Spleen (tissue), 7 donors: ENCODE data around the gene RHOT2.

Source experiments
- POLR2A ChIP-seq, 3 donors: fragments of 450-650 bp; IDR thresholded peaks; one replicate each; pipeline ENCODE4 v1.5.1; 2017; ENCODE audit warnings: antibody characterized with exemption in 3 of 3, mild to moderate bottlenecking in 1 of 3
- POLR2AphosphoS5 ChIP-seq, 3 donors: sonication (generic); formaldehyde crosslinking; IDR thresholded peaks; one replicate each; pipeline ENCODE4 v1.5.1; 2017; ENCODE audit warnings: antibody characterized with exemption in 3 of 3
- TF ChIP-seq, protein P1 (sequence below), 11 experiments: fragments of 200-600 bp in 7 of 11; fragments of 450-650 bp in 4 of 11; sonication (generic) in 4 of 11; IDR thresholded peaks in 8 of 11; conservative IDR thresholded peaks in 3 of 11; 1 replicate in 7 of 11; 2 replicates in 4 of 11; pipeline versions ENCODE4 v1.4.0 to v1.8.0; 2016 to 2021; ENCODE audit warnings: antibody characterized with exemption in 11 of 11, inconsistent platforms in 4 of 11, mild to moderate bottlenecking in 1 of 11
- donor health status: DM: no; HTN: no; CAD: no; lungs with moderate emphysema.
- donor health status: DM: no; HTN: no; CAD: no.
- donor health status: DM: no; HTN: no; CAD: no.

- TF ChIP-seq, protein P1, sequence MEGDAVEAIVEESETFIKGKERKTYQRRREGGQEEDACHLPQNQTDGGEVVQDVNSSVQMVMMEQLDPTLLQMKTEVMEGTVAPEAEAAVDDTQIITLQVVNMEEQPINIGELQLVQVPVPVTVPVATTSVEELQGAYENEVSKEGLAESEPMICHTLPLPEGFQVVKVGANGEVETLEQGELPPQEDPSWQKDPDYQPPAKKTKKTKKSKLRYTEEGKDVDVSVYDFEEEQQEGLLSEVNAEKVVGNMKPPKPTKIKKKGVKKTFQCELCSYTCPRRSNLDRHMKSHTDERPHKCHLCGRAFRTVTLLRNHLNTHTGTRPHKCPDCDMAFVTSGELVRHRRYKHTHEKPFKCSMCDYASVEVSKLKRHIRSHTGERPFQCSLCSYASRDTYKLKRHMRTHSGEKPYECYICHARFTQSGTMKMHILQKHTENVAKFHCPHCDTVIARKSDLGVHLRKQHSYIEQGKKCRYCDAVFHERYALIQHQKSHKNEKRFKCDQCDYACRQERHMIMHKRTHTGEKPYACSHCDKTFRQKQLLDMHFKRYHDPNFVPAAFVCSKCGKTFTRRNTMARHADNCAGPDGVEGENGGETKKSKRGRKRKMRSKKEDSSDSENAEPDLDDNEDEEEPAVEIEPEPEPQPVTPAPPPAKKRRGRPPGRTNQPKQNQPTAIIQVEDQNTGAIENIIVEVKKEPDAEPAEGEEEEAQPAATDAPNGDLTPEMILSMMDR (IDR thresholded peaks at IDR 0.05 in 8 of 11, conservative IDR thresholded peaks at IDR 0.05 in 3 of 11): no peak
- TF ChIP-seq POLR2AphosphoS5 (IDR thresholded peaks at IDR 0.05): no peak
- no peak for TF ChIP-seq POLR2A (IDR thresholded peaks at IDR 0.05)
Observed at GRCh38 chr16:704047-704446, 36.1 kb downstream of the RHOT2 start.
